Measurements from ENCODE around the gene MAGI1. TPM values are rescaled to one million over a fixed set of nuclear protein-coding genes. Genes with fewer than 3 reads are reported as not detected.

Gene MAGI1
- polyA plus RNA-seq, 2 donors: 6.0 to 10.6 TPM

DNA sequence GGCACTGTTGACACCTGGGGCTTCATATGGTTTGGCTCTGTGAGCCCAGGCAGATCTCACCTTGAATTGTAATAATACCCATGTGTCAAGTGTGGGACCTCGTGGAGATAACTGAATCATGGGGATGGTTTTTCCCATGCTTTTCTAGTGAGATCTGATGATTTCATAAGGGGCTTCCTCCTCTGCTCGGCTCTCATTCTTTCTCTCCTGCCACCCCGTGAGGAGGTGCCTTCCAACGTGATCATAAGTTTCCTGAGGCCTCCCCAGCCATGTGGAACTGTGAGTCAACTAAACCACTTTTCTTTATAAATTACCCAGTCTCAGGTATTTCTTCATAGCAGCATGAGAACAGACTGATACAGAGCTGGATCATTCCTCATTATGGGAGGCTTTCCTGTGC lies 695.0 kb downstream of the MAGI1 start:
- 76 to 82% methylated on average over 4 of the region's 4 CpGs for WGBS, 2 donors
- H3K27me3 ChIP-seq (ENCODE audit: control insufficient read depth in 1 of 2, insufficient read depth in 2 of 2, low read length in 2 of 2): no peaks in the 10 kb centered on the region
- H3K9me3 ChIP-seq (ENCODE audit: control insufficient read depth in 2 of 2, insufficient read depth in 1 of 2, low read depth in 1 of 2, low read length in 1 of 2): no peaks in the 10 kb centered on the region
- H3K36me3 ChIP-seq (ENCODE audit: control insufficient read depth in 2 of 2, insufficient read depth in 2 of 2, low read length in 1 of 2): no peaks in the 10 kb centered on the region
- no peak overlapping the region for H3K4me3 ChIP-seq (ENCODE audit: low read depth in 1 of 2, low read length in 2 of 2)
- H3K4me1 ChIP-seq (ENCODE audit: control insufficient read depth in 2 of 2, insufficient read depth in 2 of 2, low read length in 1 of 2): no peaks in the 10 kb centered on the region
- H3K27ac ChIP-seq (ENCODE audit: low read depth in 2 of 2, low read length in 1 of 2): no peak overlapping the region

DNA sequence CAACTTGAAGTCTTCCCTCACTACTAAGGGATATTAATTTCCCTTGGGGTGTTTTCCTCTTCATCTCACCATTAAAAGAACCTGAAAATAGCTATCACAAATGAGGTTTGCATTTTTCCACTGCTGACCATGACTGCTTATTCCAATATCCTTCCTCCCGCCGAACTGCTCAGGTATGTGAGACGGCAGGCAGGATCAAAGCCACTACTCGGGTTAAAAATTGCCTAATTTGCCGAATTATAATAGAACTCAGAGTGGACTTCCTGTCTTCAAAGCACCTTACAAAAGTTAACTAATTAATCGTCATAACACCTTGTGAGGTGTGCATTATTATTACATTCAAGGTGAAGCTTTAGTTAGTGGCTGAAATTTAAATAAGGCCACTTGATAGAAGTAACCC lies 695.7 kb downstream of the MAGI1 start:
- WGBS, 2 donors: 85 to 90% methylated on average over 6 of the region's 6 CpGs
- Histone ChIP-seq H3K36me3 (ENCODE audit: control insufficient read depth in 2 of 2, insufficient read depth in 2 of 2, low read length in 1 of 2) (no peaks in the 10 kb centered on the region), H3K4me1 (ENCODE audit: control insufficient read depth in 2 of 2, insufficient read depth in 2 of 2, low read length in 1 of 2) (no peaks in the 10 kb centered on the region), H3K4me3 (ENCODE audit: low read depth in 1 of 2, low read length in 2 of 2) (no peak overlapping the region), H3K9me3 (ENCODE audit: control insufficient read depth in 2 of 2, insufficient read depth in 1 of 2, low read depth in 1 of 2, low read length in 1 of 2) (no peaks in the 10 kb centered on the region), H3K27me3 (ENCODE audit: control insufficient read depth in 1 of 2, insufficient read depth in 2 of 2, low read length in 2 of 2) (no peaks in the 10 kb centered on the region), H3K27ac (ENCODE audit: low read depth in 2 of 2, low read length in 1 of 2) (no peak overlapping the region)

GRCh38 chr3:65342084-65342683 lies 696.5 kb downstream of the MAGI1 start:
- Histone ChIP-seq H3K27me3 (ENCODE audit: control insufficient read depth in 1 of 2, insufficient read depth in 2 of 2, low read length in 2 of 2) (no peaks in the 10 kb centered on the region), H3K9me3 (ENCODE audit: control insufficient read depth in 2 of 2, insufficient read depth in 1 of 2, low read depth in 1 of 2, low read length in 1 of 2) (no peaks in the 10 kb centered on the region), H3K4me1 (ENCODE audit: control insufficient read depth in 2 of 2, insufficient read depth in 2 of 2, low read length in 1 of 2) (no peaks in the 10 kb centered on the region), H3K27ac (ENCODE audit: low read depth in 2 of 2, low read length in 1 of 2) (no peak overlapping the region), H3K36me3 (ENCODE audit: control insufficient read depth in 2 of 2, insufficient read depth in 2 of 2, low read length in 1 of 2) (no peaks in the 10 kb centered on the region), H3K4me3 (ENCODE audit: low read depth in 1 of 2, low read length in 2 of 2) (no peak overlapping the region)
- 69 to 75% methylated on average over 12 of the region's 12 CpGs for WGBS, 2 donors

GRCh38 chr3:65339192-65339740 lies 699.5 kb downstream of the MAGI1 start:
- Histone ChIP-seq H3K27ac (ENCODE audit: low read depth in 2 of 2, low read length in 1 of 2) (no peak overlapping the region), H3K9me3 (ENCODE audit: control insufficient read depth in 2 of 2, insufficient read depth in 1 of 2, low read depth in 1 of 2, low read length in 1 of 2) (no peaks in the 10 kb centered on the region), H3K4me1 (ENCODE audit: control insufficient read depth in 2 of 2, insufficient read depth in 2 of 2, low read length in 1 of 2) (no peaks in the 10 kb centered on the region), H3K4me3 (ENCODE audit: low read depth in 1 of 2, low read length in 2 of 2) (no peak overlapping the region), H3K27me3 (ENCODE audit: control insufficient read depth in 1 of 2, insufficient read depth in 2 of 2, low read length in 2 of 2) (no peaks in the 10 kb centered on the region), H3K36me3 (ENCODE audit: control insufficient read depth in 2 of 2, insufficient read depth in 2 of 2, low read length in 1 of 2) (no peaks in the 10 kb centered on the region)
- 87 to 92% methylated on average over 2 of the region's 2 CpGs for WGBS, 2 donors

DNA sequence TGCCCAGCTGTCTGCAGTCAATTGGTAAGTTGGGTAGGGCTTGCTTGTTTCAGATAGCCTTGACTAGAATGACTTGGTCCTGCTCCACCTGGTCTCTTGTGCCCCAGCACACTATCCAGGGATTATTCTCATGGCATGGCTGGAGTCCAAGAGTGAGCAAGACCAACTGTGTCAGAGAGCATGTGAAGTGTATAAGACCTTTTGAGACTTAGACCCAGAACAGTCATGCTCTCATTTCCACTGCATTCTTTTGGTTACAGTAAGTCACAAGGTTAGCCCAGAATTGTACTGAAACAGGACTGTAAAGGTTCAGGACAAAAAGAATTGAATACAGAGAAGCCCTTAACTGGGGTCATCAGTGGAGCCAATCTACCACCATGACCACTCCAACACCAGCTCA lies 700.1 kb downstream of the MAGI1 start:
- H3K4me1 ChIP-seq (ENCODE audit: control insufficient read depth in 2 of 2, insufficient read depth in 2 of 2, low read length in 1 of 2): no peaks in the 10 kb centered on the region
- no peaks in the 10 kb centered on the region for H3K9me3 ChIP-seq (ENCODE audit: control insufficient read depth in 2 of 2, insufficient read depth in 1 of 2, low read depth in 1 of 2, low read length in 1 of 2)
- no peak overlapping the region for H3K27ac ChIP-seq (ENCODE audit: low read depth in 2 of 2, low read length in 1 of 2)
- no peaks in the 10 kb centered on the region for H3K36me3 ChIP-seq (ENCODE audit: control insufficient read depth in 2 of 2, insufficient read depth in 2 of 2, low read length in 1 of 2)
- H3K27me3 ChIP-seq (ENCODE audit: control insufficient read depth in 1 of 2, insufficient read depth in 2 of 2, low read length in 2 of 2): no peaks in the 10 kb centered on the region
- H3K4me3 ChIP-seq (ENCODE audit: low read depth in 1 of 2, low read length in 2 of 2): no peak overlapping the region

GRCh38 chr3:65335587-65335986 lies 703.1 kb downstream of the MAGI1 start:
- Histone ChIP-seq H3K36me3 (ENCODE audit: control insufficient read depth in 2 of 2, insufficient read depth in 2 of 2, low read length in 1 of 2) (no peaks in the 10 kb centered on the region), H3K27ac (ENCODE audit: low read depth in 2 of 2, low read length in 1 of 2) (no peak overlapping the region), H3K27me3 (ENCODE audit: control insufficient read depth in 1 of 2, insufficient read depth in 2 of 2, low read length in 2 of 2) (no peaks in the 10 kb centered on the region), H3K4me3 (ENCODE audit: low read depth in 1 of 2, low read length in 2 of 2) (no peak overlapping the region), H3K4me1 (ENCODE audit: control insufficient read depth in 2 of 2, insufficient read depth in 2 of 2, low read length in 1 of 2) (no peaks in the 10 kb centered on the region), H3K9me3 (ENCODE audit: control insufficient read depth in 2 of 2, insufficient read depth in 1 of 2, low read depth in 1 of 2, low read length in 1 of 2) (no peaks in the 10 kb centered on the region)
- WGBS, 2 donors: 86 to 95% methylated on average over 3 of the region's 3 CpGs

GRCh38 chr3:65334045-65334665 lies 704.6 kb downstream of the MAGI1 start:
- no peaks in the 10 kb centered on the region for H3K9me3 ChIP-seq (ENCODE audit: control insufficient read depth in 2 of 2, insufficient read depth in 1 of 2, low read depth in 1 of 2, low read length in 1 of 2)
- no peaks in the 10 kb centered on the region for H3K36me3 ChIP-seq (ENCODE audit: control insufficient read depth in 2 of 2, insufficient read depth in 2 of 2, low read length in 1 of 2)
- no peak overlapping the region for H3K27ac ChIP-seq (ENCODE audit: low read depth in 2 of 2, low read length in 1 of 2)
- no peaks in the 10 kb centered on the region for H3K27me3 ChIP-seq (ENCODE audit: control insufficient read depth in 1 of 2, insufficient read depth in 2 of 2, low read length in 2 of 2)
- no peak overlapping the region for H3K4me3 ChIP-seq (ENCODE audit: low read depth in 1 of 2, low read length in 2 of 2)
- H3K4me1 ChIP-seq (ENCODE audit: control insufficient read depth in 2 of 2, insufficient read depth in 2 of 2, low read length in 1 of 2): no peaks in the 10 kb centered on the region
- WGBS, 2 donors: 8 to 9% methylated on average over 1 of the region's 1 CpG

GRCh38 chr3:65331730-65332129 lies 707.0 kb downstream of the MAGI1 start:
- Histone ChIP-seq H3K4me3 (ENCODE audit: low read depth in 1 of 2, low read length in 2 of 2) (no peak overlapping the region), H3K36me3 (ENCODE audit: control insufficient read depth in 2 of 2, insufficient read depth in 2 of 2, low read length in 1 of 2) (no peaks in the 10 kb centered on the region), H3K9me3 (ENCODE audit: control insufficient read depth in 2 of 2, insufficient read depth in 1 of 2, low read depth in 1 of 2, low read length in 1 of 2) (no peaks in the 10 kb centered on the region), H3K27me3 (ENCODE audit: control insufficient read depth in 1 of 2, insufficient read depth in 2 of 2, low read length in 2 of 2) (no peaks in the 10 kb centered on the region), H3K27ac (ENCODE audit: low read depth in 2 of 2, low read length in 1 of 2) (no peak overlapping the region), H3K4me1 (ENCODE audit: control insufficient read depth in 2 of 2, insufficient read depth in 2 of 2, low read length in 1 of 2) (no peaks in the 10 kb centered on the region)
- WGBS, 2 donors: 70 to 79% methylated on average over 3 of the region's 3 CpGs

GRCh38 chr3:65330072-65330471 lies 708.6 kb downstream of the MAGI1 start:
- Histone ChIP-seq H3K27ac (ENCODE audit: low read depth in 2 of 2, low read length in 1 of 2) (no peak overlapping the region), H3K4me3 (ENCODE audit: low read depth in 1 of 2, low read length in 2 of 2) (no peak overlapping the region), H3K9me3 (ENCODE audit: control insufficient read depth in 2 of 2, insufficient read depth in 1 of 2, low read depth in 1 of 2, low read length in 1 of 2) (no peaks in the 10 kb centered on the region), H3K4me1 (ENCODE audit: control insufficient read depth in 2 of 2, insufficient read depth in 2 of 2, low read length in 1 of 2) (no peaks in the 10 kb centered on the region), H3K36me3 (ENCODE audit: control insufficient read depth in 2 of 2, insufficient read depth in 2 of 2, low read length in 1 of 2) (no peaks in the 10 kb centered on the region), H3K27me3 (ENCODE audit: control insufficient read depth in 1 of 2, insufficient read depth in 2 of 2, low read length in 2 of 2) (no peaks in the 10 kb centered on the region)
- 45 to 60% methylated on average over 6 of the region's 6 CpGs for WGBS, 2 donors

- Histone ChIP-seq H3K9me3 (ENCODE audit: control insufficient read depth in 2 of 2, insufficient read depth in 1 of 2, low read depth in 1 of 2, low read length in 1 of 2) (no peaks in the 10 kb centered on the region), H3K27ac (ENCODE audit: low read depth in 2 of 2, low read length in 1 of 2) (no peak overlapping the region), H3K4me3 (ENCODE audit: low read depth in 1 of 2, low read length in 2 of 2) (no peak overlapping the region), H3K4me1 (ENCODE audit: control insufficient read depth in 2 of 2, insufficient read depth in 2 of 2, low read length in 1 of 2) (no peaks in the 10 kb centered on the region), H3K36me3 (ENCODE audit: control insufficient read depth in 2 of 2, insufficient read depth in 2 of 2, low read length in 1 of 2) (no peaks in the 10 kb centered on the region), H3K27me3 (ENCODE audit: control insufficient read depth in 1 of 2, insufficient read depth in 2 of 2, low read length in 2 of 2) (no peaks in the 10 kb centered on the region)
- WGBS, 2 donors: 93 to 94% methylated on average over 4 of the region's 4 CpGs
Measured at GRCh38 chr3:65328148-65328547, 710.6 kb downstream of the MAGI1 start.
